ENCODE data around the gene SKOR2. TPM values are rescaled to one million over a fixed set of nuclear protein-coding genes. Genes with fewer than 3 reads are reported as not detected.

SKOR2 gene
- total RNA-seq, 1 experiment from 2014 or later = not detected

DNA sequence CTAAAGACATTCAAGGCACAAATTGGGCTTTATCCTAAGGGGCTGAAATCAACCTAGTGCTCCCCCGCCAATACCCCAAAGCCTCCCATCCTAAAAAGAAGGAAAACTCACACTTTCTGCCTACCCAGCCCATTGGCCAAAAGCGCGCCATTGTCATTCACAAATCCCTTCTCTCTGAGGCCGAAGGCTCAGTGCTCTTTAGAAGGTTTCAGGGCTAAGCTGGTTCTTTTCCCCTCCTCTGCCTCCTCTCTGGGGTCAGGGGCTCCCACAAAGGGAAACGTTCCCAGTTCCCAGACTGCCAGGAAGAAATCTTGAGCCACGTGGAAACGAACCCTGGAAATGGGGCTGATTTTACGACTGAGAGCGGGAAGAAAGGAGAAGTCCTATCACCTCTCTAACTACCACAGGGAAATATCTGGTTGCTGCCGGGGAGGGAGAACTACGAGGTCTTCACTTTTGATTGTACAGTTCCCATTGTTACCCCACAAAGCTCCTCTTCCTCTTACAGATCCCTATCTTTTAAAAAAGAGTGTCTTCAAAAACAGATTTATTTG lies 1.7 kb upstream of the SKOR2 start:
- no TSS peak for BruUV-seq (replicated peaks)
- H3K27me3 ChIP-seq (ENCODE audit: insufficient read depth, low read length) = peaks cover 36% of the 10 kb centered on the region
- no peak overlapping the region for H3K4me3 ChIP-seq (replicated peaks in 1 of 2; ENCODE audit: low read depth in 1 of 2, low read length in 2 of 2)
- no peak for DNase-seq (ENCODE audit: low read depth, low spot score)
- H3K36me3 ChIP-seq (ENCODE audit: control insufficient read depth in 1 of 2, insufficient read depth in 2 of 2, low read length in 2 of 2) = no peaks in the 10 kb centered on the region
- no peak overlapping the region for H3K9ac ChIP-seq (ENCODE audit: low read length)
- no peak overlapping the region for H2AFZ ChIP-seq (ENCODE audit: low read depth, low read length, poor library complexity, severe bottlenecking)
- no peaks in the 10 kb centered on the region for H3K79me2 ChIP-seq (ENCODE audit: insufficient read depth, low read length)
- POLR2A ChIA-PET = no interaction called here
- TF ChIP-seq EZH2 (IDR thresholded peaks at IDR 0.05) (no peak), ZFX (IDR thresholded peaks at IDR 0.05) (no peak), JUND (IDR thresholded peaks at IDR 0.05) (no peak), POLR2AphosphoS5 (IDR thresholded peaks at IDR 0.05; ENCODE audit: low read depth, low read length) (no peak), SP1 (IDR thresholded peaks at IDR 0.05; ENCODE audit: low read depth) (no peak), EZH2phosphoT487 (IDR thresholded peaks at IDR 0.05; ENCODE audit: borderline replicate concordance) (no peak), ZNF274 (IDR thresholded peaks at IDR 0.05; ENCODE audit: low read depth, low read length) (no peak)
- TF ChIP-seq, protein P1, sequence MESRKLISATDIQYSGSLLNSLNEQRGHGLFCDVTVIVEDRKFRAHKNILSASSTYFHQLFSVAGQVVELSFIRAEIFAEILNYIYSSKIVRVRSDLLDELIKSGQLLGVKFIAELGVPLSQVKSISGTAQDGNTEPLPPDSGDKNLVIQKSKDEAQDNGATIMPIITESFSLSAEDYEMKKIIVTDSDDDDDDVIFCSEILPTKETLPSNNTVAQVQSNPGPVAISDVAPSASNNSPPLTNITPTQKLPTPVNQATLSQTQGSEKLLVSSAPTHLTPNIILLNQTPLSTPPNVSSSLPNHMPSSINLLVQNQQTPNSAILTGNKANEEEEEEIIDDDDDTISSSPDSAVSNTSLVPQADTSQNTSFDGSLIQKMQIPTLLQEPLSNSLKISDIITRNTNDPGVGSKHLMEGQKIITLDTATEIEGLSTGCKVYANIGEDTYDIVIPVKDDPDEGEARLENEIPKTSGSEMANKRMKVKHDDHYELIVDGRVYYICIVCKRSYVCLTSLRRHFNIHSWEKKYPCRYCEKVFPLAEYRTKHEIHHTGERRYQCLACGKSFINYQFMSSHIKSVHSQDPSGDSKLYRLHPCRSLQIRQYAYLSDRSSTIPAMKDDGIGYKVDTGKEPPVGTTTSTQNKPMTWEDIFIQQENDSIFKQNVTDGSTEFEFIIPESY (IDR thresholded peaks at IDR 0.05; ENCODE audit: extremely low read depth, insufficient replicate concordance, low read length) = no peak
- TF ChIP-seq, protein P2, sequence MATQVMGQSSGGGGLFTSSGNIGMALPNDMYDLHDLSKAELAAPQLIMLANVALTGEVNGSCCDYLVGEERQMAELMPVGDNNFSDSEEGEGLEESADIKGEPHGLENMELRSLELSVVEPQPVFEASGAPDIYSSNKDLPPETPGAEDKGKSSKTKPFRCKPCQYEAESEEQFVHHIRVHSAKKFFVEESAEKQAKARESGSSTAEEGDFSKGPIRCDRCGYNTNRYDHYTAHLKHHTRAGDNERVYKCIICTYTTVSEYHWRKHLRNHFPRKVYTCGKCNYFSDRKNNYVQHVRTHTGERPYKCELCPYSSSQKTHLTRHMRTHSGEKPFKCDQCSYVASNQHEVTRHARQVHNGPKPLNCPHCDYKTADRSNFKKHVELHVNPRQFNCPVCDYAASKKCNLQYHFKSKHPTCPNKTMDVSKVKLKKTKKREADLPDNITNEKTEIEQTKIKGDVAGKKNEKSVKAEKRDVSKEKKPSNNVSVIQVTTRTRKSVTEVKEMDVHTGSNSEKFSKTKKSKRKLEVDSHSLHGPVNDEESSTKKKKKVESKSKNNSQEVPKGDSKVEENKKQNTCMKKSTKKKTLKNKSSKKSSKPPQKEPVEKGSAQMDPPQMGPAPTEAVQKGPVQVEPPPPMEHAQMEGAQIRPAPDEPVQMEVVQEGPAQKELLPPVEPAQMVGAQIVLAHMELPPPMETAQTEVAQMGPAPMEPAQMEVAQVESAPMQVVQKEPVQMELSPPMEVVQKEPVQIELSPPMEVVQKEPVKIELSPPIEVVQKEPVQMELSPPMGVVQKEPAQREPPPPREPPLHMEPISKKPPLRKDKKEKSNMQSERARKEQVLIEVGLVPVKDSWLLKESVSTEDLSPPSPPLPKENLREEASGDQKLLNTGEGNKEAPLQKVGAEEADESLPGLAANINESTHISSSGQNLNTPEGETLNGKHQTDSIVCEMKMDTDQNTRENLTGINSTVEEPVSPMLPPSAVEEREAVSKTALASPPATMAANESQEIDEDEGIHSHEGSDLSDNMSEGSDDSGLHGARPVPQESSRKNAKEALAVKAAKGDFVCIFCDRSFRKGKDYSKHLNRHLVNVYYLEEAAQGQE (IDR thresholded peaks at IDR 0.05; ENCODE audit: low read depth) = no peak
- no peaks in the 10 kb centered on the region for H3K4me1 ChIP-seq (ENCODE audit: control insufficient read depth in 1 of 2, insufficient read depth in 2 of 2, low read length in 2 of 2)
- intact Hi-C loops (cut with micrococcal nuclease) = no loop called here
- no peaks in the 10 kb centered on the region for H3K9me2 ChIP-seq (ENCODE audit: insufficient read depth)
- RAD21 ChIA-PET (ENCODE audit: low non-redundant PET in 1 of 2, low total read pairs in 2 of 2, uncharacterized antibody in 2 of 2, unreplicated experiment in 2 of 2) = no interaction called here
- ATAC-seq = no peak
- CTCF ChIA-PET = no interaction called here
- no peaks in the 10 kb centered on the region; the same call in 1 of the 2 replicates for H4K20me1 ChIP-seq (ENCODE audit: insufficient read depth)
- no peaks in the 10 kb centered on the region for H3K9me3 ChIP-seq (ENCODE audit: control insufficient read depth in 1 of 2, insufficient read depth in 1 of 2, low read depth in 1 of 2, low read length in 2 of 2)
- H3K27ac ChIP-seq (ENCODE audit: low read depth, low read length) = no peak overlapping the region
- H3K4me2 ChIP-seq (ENCODE audit: low read length) = no peak overlapping the region

All from HCT116 (cell line).